NCI-H2227 (cell line): ENCODE results near the gene SLC25A30.
"Not testable (repeated sequence)": the region's sequence is repeated elsewhere in the genome, so short reads cannot be mapped to it uniquely, and the experiment has no call there.

Experiments
- DNase-seq: peaks from one replicate; lab custom pipeline; 2025; ENCODE audit not compliant: unreplicated experiment; lab: John Stamatoyannopoulos, UW

The SLC25A30 gene

DNA sequence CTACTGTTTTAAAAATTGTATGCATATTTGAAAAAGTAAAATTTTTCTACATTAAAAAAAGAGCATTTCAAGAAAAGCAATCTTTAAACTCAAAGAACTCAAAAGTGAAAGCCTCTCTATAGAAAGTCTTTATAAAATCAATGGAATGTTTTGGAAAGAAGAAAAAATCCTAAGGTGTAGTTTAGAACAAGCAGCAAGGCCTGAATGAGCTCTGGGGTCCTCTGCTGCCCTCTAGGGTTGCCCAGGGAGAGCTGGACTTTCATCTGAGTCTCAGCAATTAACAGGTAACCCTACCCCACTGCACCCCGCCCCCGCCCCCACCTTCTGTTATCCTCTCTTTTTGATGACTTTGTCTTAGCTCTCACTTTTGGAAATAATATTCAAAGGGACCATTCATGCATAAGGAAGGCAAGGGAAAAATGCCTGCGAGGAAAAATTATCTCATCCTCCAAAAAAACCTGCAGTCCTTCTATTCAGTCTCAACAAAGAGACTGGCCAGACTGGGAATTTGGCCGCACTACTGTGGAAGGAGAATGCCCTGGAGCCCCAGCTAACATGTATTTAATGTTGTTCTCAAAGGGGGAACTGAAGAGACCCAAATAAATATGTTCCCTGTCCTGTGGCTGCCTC is 24.1 kb downstream of the SLC25A30 start:
- peak; percentile 26 for DNase-seq

- no peak for DNase-seq
Observed at GRCh38 chr13:45392811-45393210, 25.4 kb downstream of the SLC25A30 start.

DNA sequence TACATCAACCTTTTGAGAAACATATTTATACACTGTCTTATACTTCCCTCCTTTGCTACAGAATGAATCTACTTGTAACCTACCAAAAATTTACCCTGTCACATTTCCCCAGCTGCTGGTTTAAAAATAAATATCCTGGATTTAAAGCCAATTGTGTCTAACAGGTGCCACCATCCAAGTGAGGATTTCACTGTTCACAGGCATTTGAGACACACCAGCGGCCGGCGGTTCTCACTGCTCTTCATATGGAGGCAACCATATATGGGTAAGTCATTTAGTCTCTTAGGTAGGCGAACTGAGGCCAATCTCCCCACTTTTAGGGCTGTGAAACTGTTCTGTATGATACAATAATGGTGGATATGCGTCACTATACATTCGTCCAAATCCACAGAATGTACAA is 26.2 kb downstream of the SLC25A30 start:
- DNase-seq = no peak

- not testable (repeated sequence) for DNase-seq
Observed at GRCh38 chr13:45391128-45391527, 27.0 kb downstream of the SLC25A30 start.

DNA sequence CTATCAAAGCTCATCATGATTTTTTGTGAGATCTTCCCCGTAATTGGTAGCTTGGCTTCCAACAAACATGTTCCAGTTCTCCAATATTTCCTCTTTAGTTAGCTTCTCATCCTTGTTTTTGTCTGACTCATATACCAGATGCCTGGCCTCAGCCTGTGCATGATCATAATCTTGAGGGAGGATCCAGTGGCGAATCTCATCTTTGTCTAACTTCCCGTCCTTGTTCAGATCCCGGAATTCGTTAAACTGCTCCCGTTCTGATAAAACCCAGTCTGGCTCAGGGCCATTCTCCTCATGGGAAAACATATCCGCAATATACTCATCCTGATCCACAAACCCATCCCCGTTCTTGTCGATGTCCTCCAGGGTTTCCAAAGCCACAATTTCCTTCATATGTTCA is 27.8 kb downstream of the SLC25A30 start:
- DNase-seq = not testable (repeated sequence)

- DNase-seq = no peak
Observed at GRCh38 chr13:45388664-45389063, 29.5 kb downstream of the SLC25A30 start.

- DNase-seq = not testable (repeated sequence)
Observed at GRCh38 chr13:45386892-45387575, 31.1 kb downstream of the SLC25A30 start.

GRCh38 chr13:45385907-45386553 is 32.1 kb downstream of the SLC25A30 start:
- DNase-seq = no peak

DNA sequence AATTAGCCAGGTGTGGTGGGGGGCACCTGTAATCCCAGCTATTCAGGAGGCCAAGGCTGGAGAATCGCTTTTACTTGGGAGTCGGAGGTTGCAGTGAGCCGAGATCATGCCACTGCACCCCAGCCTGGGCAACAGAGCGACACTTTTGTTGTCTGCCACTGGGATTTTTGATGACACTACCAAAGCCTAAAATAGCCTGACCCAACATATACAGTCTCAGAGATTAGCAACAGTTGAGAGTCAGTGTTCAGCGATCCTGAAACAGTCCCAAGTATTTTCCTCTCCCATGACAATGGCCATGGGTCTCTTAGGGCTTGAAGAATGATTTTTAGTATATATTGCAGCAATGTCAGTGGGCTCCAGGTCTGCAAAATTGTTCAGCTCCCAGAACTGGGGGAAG is 32.9 kb downstream of the SLC25A30 start:
- DNase-seq = no peak

DNA sequence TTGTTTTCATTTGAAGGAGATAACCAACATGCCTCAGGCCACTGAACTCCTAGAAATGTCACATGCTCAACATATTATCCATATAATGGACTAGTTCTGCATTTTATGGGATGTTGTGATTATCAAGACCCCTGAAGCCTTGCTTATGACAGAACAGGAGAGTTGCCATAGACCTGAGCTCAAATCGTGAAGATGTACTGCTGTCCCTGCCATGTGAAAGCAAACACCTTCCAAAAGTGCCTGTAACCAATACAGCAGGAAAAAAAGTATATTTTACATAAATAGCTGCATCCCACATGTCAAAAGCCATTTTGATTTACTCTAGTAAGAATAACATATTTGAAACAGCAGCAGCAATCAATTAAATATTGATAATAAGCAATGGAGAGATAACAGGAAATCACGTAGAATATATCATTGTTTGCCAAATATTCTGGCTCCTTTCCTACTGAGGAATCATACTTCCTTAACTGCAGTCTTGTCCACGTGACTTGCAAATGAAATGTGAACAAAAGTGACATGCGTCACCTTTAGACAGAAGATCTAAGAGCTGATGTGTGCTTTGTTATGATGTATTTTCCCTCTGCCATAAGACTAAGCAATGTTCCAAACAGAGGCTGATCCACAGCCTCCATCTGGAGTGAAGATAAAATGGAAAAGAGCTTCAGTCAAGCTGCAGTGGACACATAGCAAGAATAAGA is 33.5 kb downstream of the SLC25A30 start:
- no peak for DNase-seq

DNA sequence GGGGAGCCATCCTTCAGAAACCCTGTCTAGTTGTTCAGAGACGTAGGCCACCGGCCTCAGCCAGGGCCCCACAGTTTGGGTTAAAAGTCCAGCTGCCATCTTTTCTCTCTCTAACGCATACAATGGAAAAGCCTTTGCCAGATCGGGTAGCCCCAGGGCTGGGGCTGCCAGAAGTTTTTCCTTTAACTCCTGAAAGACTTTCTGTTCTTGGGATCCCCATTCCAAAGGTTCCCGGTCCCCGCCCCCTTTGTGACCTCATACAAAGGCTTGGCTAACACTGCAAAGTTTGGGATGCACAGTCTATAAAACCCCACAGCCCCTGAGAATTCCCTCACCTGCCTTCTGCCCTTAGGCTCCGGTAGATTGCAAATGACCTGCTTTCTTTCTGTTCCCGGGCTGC is 35.4 kb downstream of the SLC25A30 start:
- not testable (repeated sequence) for DNase-seq

DNA sequence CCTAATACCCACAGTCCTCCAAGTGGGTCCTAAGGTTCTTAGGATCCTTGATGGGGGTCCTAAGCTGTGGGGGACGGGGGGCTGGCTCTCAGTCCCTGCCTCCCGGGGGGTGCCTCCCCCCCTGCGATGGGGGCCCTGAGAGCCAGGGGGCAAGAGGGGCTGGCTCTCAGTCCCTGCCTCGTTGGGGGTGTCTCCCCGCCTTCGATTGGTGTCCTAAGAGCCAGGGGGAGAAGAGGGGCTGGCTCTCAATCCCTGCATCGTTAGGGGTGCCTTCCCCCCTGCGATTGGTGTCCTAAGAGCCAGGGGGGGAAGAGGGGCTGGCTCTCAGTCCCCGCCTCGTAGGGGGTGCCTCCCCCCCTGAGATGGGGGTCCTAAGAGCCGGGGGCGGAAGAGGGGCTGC is 37.0 kb downstream of the SLC25A30 start:
- no peak for DNase-seq

DNA sequence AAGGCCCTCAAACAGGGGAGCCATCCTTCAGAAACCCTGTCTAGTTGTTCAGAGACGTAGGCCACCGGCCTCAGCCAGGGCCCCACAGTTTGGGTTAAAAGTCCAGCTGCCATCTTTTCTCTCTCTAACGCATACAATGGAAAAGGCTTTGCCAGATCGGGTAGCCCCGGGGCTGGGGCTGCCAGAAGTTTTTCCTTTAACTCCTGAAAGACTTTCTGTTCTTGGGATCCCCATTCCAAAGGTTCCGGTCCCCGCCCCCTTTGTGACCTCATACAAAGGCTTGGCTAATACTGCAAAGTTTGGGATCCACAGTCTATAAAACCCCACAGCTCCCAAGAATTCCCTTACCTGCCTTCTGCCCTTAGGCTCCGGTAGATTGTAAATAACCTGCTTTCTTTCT is 37.5 kb downstream of the SLC25A30 start:
- not testable (repeated sequence) for DNase-seq

DNA sequence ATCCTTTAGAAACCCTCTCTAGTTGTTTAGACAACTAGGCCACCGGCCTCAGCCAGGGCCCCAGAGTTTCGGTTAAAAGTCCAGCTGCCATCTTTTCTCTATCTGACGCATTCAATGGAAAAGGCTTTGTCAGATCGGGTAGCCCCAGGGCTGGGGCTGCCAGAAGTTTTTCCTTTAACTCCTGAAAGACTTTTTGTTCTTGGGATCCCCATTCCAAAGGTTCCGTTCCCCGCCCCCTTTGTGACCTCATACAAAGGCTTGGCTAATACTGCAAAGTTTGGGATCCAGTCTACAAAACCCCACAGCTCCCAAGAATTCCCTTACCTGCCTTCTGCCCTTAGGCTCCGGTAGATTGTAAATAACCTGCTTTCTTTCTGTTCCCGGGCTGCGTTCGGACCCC is 38.7 kb downstream of the SLC25A30 start:
- DNase-seq = not testable (repeated sequence)

DNA sequence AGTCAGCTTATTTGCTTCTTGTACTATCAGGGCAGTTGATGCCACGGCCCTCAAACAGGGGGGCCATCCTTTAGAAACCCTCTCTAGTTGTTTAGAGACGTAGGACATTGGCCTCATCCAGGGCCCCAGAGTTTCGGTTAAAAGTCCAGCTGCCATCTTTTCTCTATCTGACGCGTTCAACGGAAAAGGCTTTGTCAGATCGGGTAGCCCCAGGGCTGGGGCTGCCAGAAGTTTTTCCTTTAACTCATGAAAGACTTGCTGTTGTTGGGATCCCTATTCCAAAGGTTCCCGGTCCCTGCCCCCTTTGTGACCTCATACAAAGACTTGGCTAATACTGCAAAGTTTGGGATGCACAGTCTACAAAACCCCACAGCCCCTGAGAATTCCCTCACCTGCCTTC is 39.4 kb downstream of the SLC25A30 start:
- DNase-seq = not testable (repeated sequence)

DNA sequence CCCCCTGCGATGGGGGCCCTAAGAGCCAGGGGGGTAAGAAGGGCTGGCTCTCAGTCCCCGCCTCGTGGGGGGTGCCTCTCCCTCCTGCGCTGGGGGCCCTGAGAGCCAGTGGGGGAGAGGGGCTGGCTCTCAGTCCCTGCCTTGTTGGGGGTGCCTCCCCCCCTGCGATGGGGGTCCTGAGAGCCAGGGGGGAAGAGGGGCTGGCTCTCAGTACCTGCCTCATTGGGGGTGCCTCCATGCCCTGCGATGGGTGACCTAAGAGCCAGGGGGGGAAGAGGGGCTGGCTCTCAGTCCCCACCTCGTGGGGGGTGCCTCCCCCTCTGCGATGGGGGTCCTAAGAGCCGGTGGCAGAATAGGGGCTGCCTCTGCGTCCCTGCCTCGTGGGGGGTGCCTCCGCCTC is 40.9 kb downstream of the SLC25A30 start:
- not testable (repeated sequence) for DNase-seq

DNA sequence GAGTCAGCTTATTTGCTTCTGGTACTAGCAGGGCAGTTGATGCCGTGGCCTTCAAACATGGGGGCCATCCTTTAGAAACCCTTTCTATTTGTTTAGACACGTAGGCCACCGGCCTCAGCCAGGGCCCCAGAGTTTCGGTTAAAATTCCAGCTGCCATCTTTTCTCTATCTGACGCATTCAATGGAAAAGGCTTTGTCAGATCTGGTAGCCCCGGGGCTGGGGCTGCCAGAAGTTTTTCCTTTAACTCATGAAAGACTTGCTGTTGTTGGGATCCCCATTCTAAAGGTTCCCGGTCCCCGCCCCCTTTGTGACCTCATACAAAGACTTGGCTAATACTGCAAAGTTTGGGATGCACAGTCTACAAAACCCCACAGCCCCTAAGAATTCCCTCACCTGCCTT is 41.5 kb downstream of the SLC25A30 start:
- DNase-seq = not testable (repeated sequence)

DNA sequence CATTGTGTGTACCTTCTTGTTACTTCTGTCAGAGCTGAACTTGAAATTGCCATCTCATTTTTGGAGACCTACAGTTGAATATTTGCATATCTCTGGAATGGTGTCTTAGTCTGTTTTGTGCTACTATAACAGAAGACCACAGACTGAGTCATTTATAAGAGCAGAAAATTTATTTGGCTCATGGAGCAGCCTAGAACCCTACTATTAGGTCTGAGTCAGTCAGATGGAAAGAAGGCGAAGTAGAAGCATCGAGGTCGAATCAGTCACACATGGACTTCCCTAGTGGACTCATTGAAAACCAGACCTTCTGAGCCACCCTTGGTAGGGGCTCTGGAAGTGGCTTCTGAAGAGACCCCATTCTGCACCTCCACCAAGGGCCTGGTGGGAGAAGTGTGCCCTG is 43.3 kb downstream of the SLC25A30 start:
- DNase-seq = no peak

GRCh38 chr13:45373162-45373547 is 45.0 kb downstream of the SLC25A30 start:
- DNase-seq = no peak

- DNase-seq = no peak
Observed at GRCh38 chr13:45372189-45373161, 45.7 kb downstream of the SLC25A30 start.
